A673 (cell line): Measurements from ENCODE around the gene TMED6.

Experiments used
- CTCF ChIP-seq: fragments of 300-800, 200-600 bp; sonication (generic); conservative IDR thresholded peaks from 2 replicates; pipeline ENCODE4 v1.5.1; 2017; ENCODE audit warnings: low read depth, mild to moderate bottlenecking, antibody characterized with exemption, low read length, moderate library complexity, mixed read lengths
- EZH2 ChIP-seq: fragments of 200-600 bp; sonication (generic); IDR thresholded peaks from 2 replicates; pipeline ENCODE4 v1.6.1; 2017; ENCODE audit warnings: borderline replicate concordance, low read depth, mild to moderate bottlenecking, mixed read lengths, antibody characterized with exemption, low read length; ENCODE audit not compliant: poor library complexity, severe bottlenecking

- TF ChIP-seq CTCF (no peak), EZH2 (no peak)
These were observed 44.5 kb downstream of the TMED6 start for GRCh38 chr16:69307091-69307490.
